ENCODE measurements around the gene RILP.

DNA sequence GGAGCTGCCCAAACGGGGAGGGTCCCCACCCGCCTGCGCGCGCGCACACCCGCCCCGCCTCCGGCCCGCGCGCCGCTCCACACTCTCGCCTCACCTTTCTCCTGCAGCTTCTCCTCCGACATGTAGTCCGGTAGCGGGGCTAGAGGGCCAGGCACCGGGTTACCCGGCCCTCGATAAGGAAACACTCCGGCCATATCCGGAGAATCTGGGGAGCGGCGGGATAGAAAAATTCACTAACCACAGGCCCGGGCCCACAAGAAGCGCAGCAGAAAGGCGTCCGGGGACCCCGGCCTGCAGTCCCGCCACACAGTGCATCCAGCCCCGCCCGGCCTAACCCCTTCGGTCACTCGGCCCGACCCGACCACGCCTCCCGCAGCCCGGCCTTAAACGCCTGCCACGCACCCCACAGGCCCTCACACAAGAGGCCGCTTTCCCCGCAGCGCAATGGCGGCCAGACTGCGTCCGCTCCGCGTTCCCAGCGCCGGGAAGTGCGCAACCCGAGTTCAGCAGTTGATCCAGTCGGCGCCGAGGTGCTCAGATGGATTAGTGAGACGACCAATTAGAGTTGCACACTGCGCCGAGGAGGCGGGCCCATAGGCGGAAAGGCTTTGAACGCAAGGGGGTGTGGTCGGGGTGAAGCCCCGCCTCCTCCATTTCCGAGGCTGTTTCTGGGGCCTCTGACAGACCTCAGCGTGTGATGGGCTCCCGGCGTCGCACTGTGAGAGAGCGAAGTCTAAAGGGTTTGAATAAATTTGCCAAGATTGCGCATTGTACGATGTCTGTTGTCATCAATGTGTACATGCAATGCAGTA, 34.9 kb upstream of the RILP start, which contains the start of gene PRPF8:
- TF ChIP-seq EP300 (IDR thresholded peaks at IDR 0.05): peak; percentile 56 to 99
- TF ChIP-seq, protein P1, sequence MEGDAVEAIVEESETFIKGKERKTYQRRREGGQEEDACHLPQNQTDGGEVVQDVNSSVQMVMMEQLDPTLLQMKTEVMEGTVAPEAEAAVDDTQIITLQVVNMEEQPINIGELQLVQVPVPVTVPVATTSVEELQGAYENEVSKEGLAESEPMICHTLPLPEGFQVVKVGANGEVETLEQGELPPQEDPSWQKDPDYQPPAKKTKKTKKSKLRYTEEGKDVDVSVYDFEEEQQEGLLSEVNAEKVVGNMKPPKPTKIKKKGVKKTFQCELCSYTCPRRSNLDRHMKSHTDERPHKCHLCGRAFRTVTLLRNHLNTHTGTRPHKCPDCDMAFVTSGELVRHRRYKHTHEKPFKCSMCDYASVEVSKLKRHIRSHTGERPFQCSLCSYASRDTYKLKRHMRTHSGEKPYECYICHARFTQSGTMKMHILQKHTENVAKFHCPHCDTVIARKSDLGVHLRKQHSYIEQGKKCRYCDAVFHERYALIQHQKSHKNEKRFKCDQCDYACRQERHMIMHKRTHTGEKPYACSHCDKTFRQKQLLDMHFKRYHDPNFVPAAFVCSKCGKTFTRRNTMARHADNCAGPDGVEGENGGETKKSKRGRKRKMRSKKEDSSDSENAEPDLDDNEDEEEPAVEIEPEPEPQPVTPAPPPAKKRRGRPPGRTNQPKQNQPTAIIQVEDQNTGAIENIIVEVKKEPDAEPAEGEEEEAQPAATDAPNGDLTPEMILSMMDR (IDR thresholded peaks at IDR 0.05): peak in 2 of 5 experiments; percentile 26 to 45
- TF ChIP-seq POLR2A (IDR thresholded peaks at IDR 0.05): peak; percentile 93 to 97

Measured in tibial nerve (tissue), 4 donors.